ENCODE results near the gene PID1. TPM values are rescaled to one million over a fixed set of nuclear protein-coding genes. Genes with fewer than 3 reads are reported as not detected.

The PID1 gene
- total and polyA plus RNA-seq, 4 donors, result 17.0 to 45.7 (median 30.0) TPM

GRCh38 chr2:229089776-229090175 is 181.3 kb downstream of the PID1 start:
- DNase-seq, result no peak
- WGBS, 2 donors, result 56 to 70% methylated on average over 3 of the region's 3 CpGs

GRCh38 chr2:229088966-229089700 is 182.0 kb downstream of the PID1 start:
- DNase-seq (no peak), ATAC-seq (ENCODE audit: insufficient read depth, low FRiP score) (no peak)
- no peaks in the 10 kb centered on the region for H3K27me3 ChIP-seq (ENCODE audit: control insufficient read depth in 3 of 3, insufficient read depth in 3 of 3, low read length in 2 of 3)
- H3K9ac ChIP-seq (ENCODE audit: insufficient read depth in 1 of 2, low read length in 2 of 2), result no peak overlapping the region
- 81 to 87% methylated on average over 7 of the region's 7 CpGs for WGBS, 2 donors
- no peak overlapping the region for H3K4me3 ChIP-seq
- no peak for TF ChIP-seq CTCF (IDR thresholded peaks at IDR 0.05; ENCODE audit: control extremely low read depth, extremely low read depth)
- H3K4me1 ChIP-seq (ENCODE audit: control insufficient read depth in 5 of 5, insufficient read depth in 5 of 5, low read length in 5 of 5), result peaks cover 0 to 29% (median 0%) of the 10 kb centered on the region in 5 donors
- peaks cover 0 to 3% (median 0%) of the 10 kb centered on the region in 4 donors for H3K9me3 ChIP-seq (ENCODE audit: control insufficient read depth in 4 of 4, insufficient read depth in 3 of 4, low read length in 3 of 4)
- no peak overlapping the region for H3K27ac ChIP-seq (ENCODE audit: low read depth in 1 of 2, low read length in 1 of 2)
- H3K36me3 ChIP-seq (ENCODE audit: control insufficient read depth in 4 of 4, insufficient read depth in 4 of 4, low read length in 4 of 4), result no peaks in the 10 kb centered on the region

More at GRCh38 chr2:229089776-229090175, 181.3 kb downstream of the PID1 start:
- H3K36me3 ChIP-seq (ENCODE audit: control insufficient read depth in 4 of 4, insufficient read depth in 4 of 4, low read length in 4 of 4), result no peaks in the 10 kb centered on the region
- H3K4me3 ChIP-seq, result no peak overlapping the region
- peaks cover 0 to 3% (median 0%) of the 10 kb centered on the region in 4 donors for H3K9me3 ChIP-seq (ENCODE audit: control insufficient read depth in 4 of 4, insufficient read depth in 3 of 4, low read length in 3 of 4)
- no peak overlapping the region for H3K9ac ChIP-seq (ENCODE audit: insufficient read depth in 1 of 2, low read length in 2 of 2)
- peaks cover 0 to 22% (median 0%) of the 10 kb centered on the region in 5 donors for H3K4me1 ChIP-seq (ENCODE audit: control insufficient read depth in 5 of 5, insufficient read depth in 5 of 5, low read length in 5 of 5)
- no peak overlapping the region for H3K27ac ChIP-seq (ENCODE audit: low read depth in 1 of 2, low read length in 1 of 2)
- TF ChIP-seq CTCF (IDR thresholded peaks at IDR 0.05; ENCODE audit: control extremely low read depth, extremely low read depth), result no peak
- ATAC-seq (ENCODE audit: insufficient read depth, low FRiP score), result no peak
- no peaks in the 10 kb centered on the region for H3K27me3 ChIP-seq (ENCODE audit: control insufficient read depth in 3 of 3, insufficient read depth in 3 of 3, low read length in 2 of 3)

- Histone ChIP-seq H3K9me3 (ENCODE audit: control insufficient read depth in 4 of 4, insufficient read depth in 3 of 4, low read length in 3 of 4) (peaks cover 0 to 3% (median 0%) of the 10 kb centered on the region in 4 donors), H3K27ac (ENCODE audit: low read depth in 1 of 2, low read length in 1 of 2) (no peak overlapping the region), H3K9ac (ENCODE audit: insufficient read depth in 1 of 2, low read length in 2 of 2) (no peak overlapping the region), H3K27me3 (ENCODE audit: control insufficient read depth in 3 of 3, insufficient read depth in 3 of 3, low read length in 2 of 3) (no peaks in the 10 kb centered on the region), H3K4me1 (ENCODE audit: control insufficient read depth in 5 of 5, insufficient read depth in 5 of 5, low read length in 5 of 5) (peaks cover 0 to 32% (median 5%) of the 10 kb centered on the region in 5 donors), H3K4me3 (no peak overlapping the region), H3K36me3 (ENCODE audit: control insufficient read depth in 4 of 4, insufficient read depth in 4 of 4, low read length in 4 of 4) (no peaks in the 10 kb centered on the region)
- TF ChIP-seq CTCF (IDR thresholded peaks at IDR 0.05; ENCODE audit: control extremely low read depth, extremely low read depth), result no peak
- no peak for DNase-seq
- WGBS, 2 donors, result 88 to 94% methylated on average over 2 of the region's 2 CpGs
- ATAC-seq (ENCODE audit: insufficient read depth, low FRiP score), result no peak
Observed at GRCh38 chr2:229088517-229088913, 182.6 kb downstream of the PID1 start.
